ENCODE results near the gene NFATC1.

The NFATC1 gene

GRCh38 chr18:79571211-79572092 is 175.7 kb downstream of the NFATC1 start:
- Histone ChIP-seq H3K27ac (no peak overlapping the region), H3K4me3 (no peak overlapping the region)
- TF ChIP-seq CTCF (IDR thresholded peaks at IDR 0.05): no peak
- peak; percentile 47 for DNase-seq (ENCODE audit: low spot score)

- DNase-seq (ENCODE audit: low spot score): peak; percentile 72
- no peak overlapping the region for H3K4me3 ChIP-seq
- no peak for TF ChIP-seq CTCF (IDR thresholded peaks at IDR 0.05)
- H3K27ac ChIP-seq: no peak overlapping the region
These were observed 176.5 kb downstream of the NFATC1 start for GRCh38 chr18:79572093-79572780.

GRCh38 chr18:79572848-79573451 is 177.2 kb downstream of the NFATC1 start:
- TF ChIP-seq CTCF (IDR thresholded peaks at IDR 0.05): no peak
- Histone ChIP-seq H3K27ac (no peak overlapping the region), H3K4me3 (no peak overlapping the region)
- peak; percentile 56 for DNase-seq (ENCODE audit: low spot score)

- Histone ChIP-seq H3K27ac (no peak overlapping the region), H3K4me3 (no peak overlapping the region)
- TF ChIP-seq CTCF (IDR thresholded peaks at IDR 0.05): no peak
- DNase-seq (ENCODE audit: low spot score): peak; percentile 59
These were observed 178.3 kb downstream of the NFATC1 start for GRCh38 chr18:79573921-79574491.

- TF ChIP-seq CTCF (IDR thresholded peaks at IDR 0.05): no peak
- H3K4me3 ChIP-seq: no peak overlapping the region
- peak; percentile 70 for DNase-seq (ENCODE audit: low spot score)
- no peak overlapping the region for H3K27ac ChIP-seq
These were observed 179.3 kb downstream of the NFATC1 start for GRCh38 chr18:79574938-79575525.

GRCh38 chr18:79575891-79576685 is 180.4 kb downstream of the NFATC1 start:
- Histone ChIP-seq H3K27ac (peak overlapping the region in 1 of 2 donors; percentile 3), H3K4me3 (no peak overlapping the region)
- TF ChIP-seq CTCF (IDR thresholded peaks at IDR 0.05): no peak
- DNase-seq (ENCODE audit: low spot score): peak; percentile 74

Data from coronary artery (tissue), 2 donors.